Measurements from ENCODE around the gene HMGXB4.

The HMGXB4 gene

GRCh38 chr22:35301372-35301874, 44.1 kb downstream of the HMGXB4 start:
- no peaks in the 10 kb centered on the region for H3K79me2 ChIP-seq (ENCODE audit: insufficient read depth, low read length)
- H4K20me1 ChIP-seq (ENCODE audit: insufficient read depth, low read length) = no peaks in the 10 kb centered on the region
- H3F3A ChIP-seq (ENCODE audit: insufficient read depth, low read length) = no peaks in the 10 kb centered on the region
- peaks cover 7% of the 10 kb centered on the region; the same call in 1 of the 2 replicates for H3K36me3 ChIP-seq (ENCODE audit: insufficient read depth, low read length)
- TF ChIP-seq EZH2 (IDR thresholded peaks at IDR 0.05; ENCODE audit: borderline replicate concordance, low read length) (no peak), CTCF (IDR thresholded peaks at IDR 0.05; ENCODE audit: low read length) (no peak)
- no peak overlapping the region for H3K9ac ChIP-seq (ENCODE audit: low read length)
- no peak overlapping the region for H3K27ac ChIP-seq (ENCODE audit: low read depth, low read length, poor library complexity, severe bottlenecking)
- H2AFZ ChIP-seq (ENCODE audit: low read length) = no peak overlapping the region
- H3K4me3 ChIP-seq (ENCODE audit: low read depth, low read length, poor library complexity, severe bottlenecking) = no peak overlapping the region
- H3K4me2 ChIP-seq (ENCODE audit: low read length) = no peak overlapping the region
- H3K9me3 ChIP-seq (ENCODE audit: low read length) = no peaks in the 10 kb centered on the region
- H3K27me3 ChIP-seq (ENCODE audit: insufficient read depth, low read length) = no peaks in the 10 kb centered on the region
- peaks cover 27% of the 10 kb centered on the region for H3K4me1 ChIP-seq (ENCODE audit: insufficient read depth, low read length, severe bottlenecking)
- no peaks in the 10 kb centered on the region for H3K9me2 ChIP-seq (ENCODE audit: low read depth, low read length)

GRCh38 chr22:35303029-35303624, 45.8 kb downstream of the HMGXB4 start:
- no peak overlapping the region for H3K4me2 ChIP-seq (ENCODE audit: low read length)
- H3K27ac ChIP-seq (ENCODE audit: low read depth, low read length, poor library complexity, severe bottlenecking) = no peak overlapping the region
- no peaks in the 10 kb centered on the region for H3K9me3 ChIP-seq (ENCODE audit: low read length)
- H4K20me1 ChIP-seq (ENCODE audit: insufficient read depth, low read length) = no peaks in the 10 kb centered on the region
- no peaks in the 10 kb centered on the region for H3F3A ChIP-seq (ENCODE audit: insufficient read depth, low read length)
- H3K9me2 ChIP-seq (ENCODE audit: low read depth, low read length) = no peaks in the 10 kb centered on the region
- no peaks in the 10 kb centered on the region; the same call in 1 of the 2 replicates for H3K36me3 ChIP-seq (ENCODE audit: insufficient read depth, low read length)
- H3K27me3 ChIP-seq (ENCODE audit: insufficient read depth, low read length) = no peaks in the 10 kb centered on the region
- H2AFZ ChIP-seq (ENCODE audit: low read length) = no peak overlapping the region
- peaks cover 30% of the 10 kb centered on the region for H3K4me1 ChIP-seq (ENCODE audit: insufficient read depth, low read length, severe bottlenecking)
- no peak overlapping the region for H3K4me3 ChIP-seq (ENCODE audit: low read depth, low read length, poor library complexity, severe bottlenecking)
- H3K9ac ChIP-seq (ENCODE audit: low read length) = no peak overlapping the region
- TF ChIP-seq CTCF (IDR thresholded peaks at IDR 0.05; ENCODE audit: low read length) (no peak), EZH2 (IDR thresholded peaks at IDR 0.05; ENCODE audit: borderline replicate concordance, low read length) (no peak)
- H3K79me2 ChIP-seq (ENCODE audit: insufficient read depth, low read length) = no peaks in the 10 kb centered on the region

DNA sequence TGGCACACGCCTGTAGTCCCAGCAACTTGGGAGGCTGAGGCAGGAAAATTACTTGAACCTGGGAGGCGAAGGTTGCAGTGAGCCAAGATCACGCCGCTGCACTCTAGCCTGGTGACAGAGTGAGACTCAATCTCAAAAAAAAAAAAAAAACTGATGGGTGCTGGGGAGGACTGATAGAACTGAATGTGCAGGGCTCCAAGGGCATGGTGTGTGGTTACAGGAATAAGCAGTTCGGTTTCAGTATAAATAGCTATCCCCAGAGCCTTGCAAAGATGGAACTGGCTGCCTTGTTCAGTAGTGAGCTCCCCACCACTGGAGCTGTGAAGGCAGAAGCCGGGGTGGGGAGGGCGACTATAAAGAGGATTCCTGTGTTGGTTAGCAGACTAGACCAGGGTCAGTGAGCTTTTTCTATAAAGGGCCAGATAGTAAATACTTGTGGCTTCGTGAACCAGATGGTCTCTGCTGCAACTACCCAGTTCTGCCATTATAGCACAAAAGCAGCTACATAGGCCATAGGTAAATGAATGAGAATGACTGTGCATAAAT, 48.3 kb downstream of the HMGXB4 start:
- H3K4me1 ChIP-seq (ENCODE audit: insufficient read depth, low read length, severe bottlenecking) = peaks cover 41% of the 10 kb centered on the region
- no peaks in the 10 kb centered on the region for H3F3A ChIP-seq (ENCODE audit: insufficient read depth, low read length)
- no peaks in the 10 kb centered on the region for H3K36me3 ChIP-seq (ENCODE audit: insufficient read depth, low read length)
- H3K4me3 ChIP-seq (ENCODE audit: low read depth, low read length, poor library complexity, severe bottlenecking) = no peak overlapping the region
- no peak overlapping the region for H3K9ac ChIP-seq (ENCODE audit: low read length)
- no peak overlapping the region for H3K4me2 ChIP-seq (ENCODE audit: low read length)
- H3K27me3 ChIP-seq (ENCODE audit: insufficient read depth, low read length) = no peaks in the 10 kb centered on the region
- H2AFZ ChIP-seq (ENCODE audit: low read length) = no peak overlapping the region
- TF ChIP-seq CTCF (IDR thresholded peaks at IDR 0.05; ENCODE audit: low read length) = no peak
- H3K27ac ChIP-seq (ENCODE audit: low read depth, low read length, poor library complexity, severe bottlenecking) = no peak overlapping the region
- no peaks in the 10 kb centered on the region for H4K20me1 ChIP-seq (ENCODE audit: insufficient read depth, low read length)
- no peaks in the 10 kb centered on the region for H3K79me2 ChIP-seq (ENCODE audit: insufficient read depth, low read length)
- H3K9me3 ChIP-seq (ENCODE audit: low read length) = no peaks in the 10 kb centered on the region
- no peaks in the 10 kb centered on the region for H3K9me2 ChIP-seq (ENCODE audit: low read depth, low read length)

Data from OCI-LY1 (cell line).